ENCODE measurements around the gene ZNF813. TPM values are rescaled to one million over a fixed set of nuclear protein-coding genes. Genes with fewer than 3 reads are reported as not detected.

The ZNF813 gene
- polyA plus RNA-seq, 2 of the 4 experiments (the other 2 are of a cell fraction), result 0.30 to 0.78 TPM

GRCh38 chr19:53545271-53546065 lies 77.9 kb downstream of the ZNF813 start (continued):
- TF ChIP-seq HMGXB4 (CRISPR knock-in tag; IDR thresholded peaks at IDR 0.05; ENCODE audit: borderline replicate concordance) (peak; percentile 47; the same call in 1 of the 2 replicates), E2F6 (IDR thresholded peaks at IDR 0.05; ENCODE audit: borderline replicate concordance, low read depth) (peak; percentile 57; the same call in 1 of the 2 replicates), FOSL2 (IDR thresholded peaks at IDR 0.05) (no peak), FOSL2 (CRISPR knock-in tag; IDR thresholded peaks at IDR 0.05) (peak; percentile 83), RAD21 (conservative IDR thresholded peaks at IDR 0.05 in 1 of 2, IDR thresholded peaks at IDR 0.05 in 1 of 2) (peak in 1 of 2 experiments; percentile 14; a peak in 1 of 5 replicates), MYC (IDR thresholded peaks at IDR 0.05; ENCODE audit: borderline replicate concordance, low read length) (no peak), NR3C1 (IDR thresholded peaks at IDR 0.05) (no peak), HEYL (CRISPR knock-in tag; IDR thresholded peaks at IDR 0.05) (peak; percentile 91), ESRRA (IDR thresholded peaks at IDR 0.05; ENCODE audit: borderline replicate concordance, low read length) (no peak), BHLHE40 (IDR thresholded peaks at IDR 0.05; ENCODE audit: low read depth, low read length) (no peak), EHF (CRISPR knock-in tag; IDR thresholded peaks at IDR 0.05) (peak; percentile 76; the same call in 1 of the 2 replicates), NFE2L2 (conservative IDR thresholded peaks at IDR 0.05; ENCODE audit: low read length) (no peak), KDM5A (IDR thresholded peaks at IDR 0.05) (no peak), SREBF2 (IDR thresholded peaks at IDR 0.05) (no peak), HOXB13 (CRISPR knock-in tag; IDR thresholded peaks at IDR 0.05; ENCODE audit: low read depth) (0 out of 2 replicates have a peak, but pooled peaks have one; percentile 37), RARB (CRISPR knock-in tag; IDR thresholded peaks at IDR 0.05) (peak; percentile 9; the same call in 1 of the 2 replicates), CHD4 (IDR thresholded peaks at IDR 0.05; ENCODE audit: borderline replicate concordance) (no peak), CEBPB (IDR thresholded peaks at IDR 0.05) (0 out of 4 replicates have a peak, but pooled peaks of 1 of the 2 experiments have one; percentile 16), JUN (IDR thresholded peaks at IDR 0.05) (peak in 1 of 2 experiments; percentile 46; a peak in 1 of 5 replicates), CBX2 (IDR thresholded peaks at IDR 0.05; ENCODE audit: borderline replicate concordance, low read depth) (no peak), MAZ (IDR thresholded peaks at IDR 0.05; ENCODE audit: borderline replicate concordance, low read depth, low read length) (no peak), CBX8 (IDR thresholded peaks at IDR 0.05) (no peak), ELK1 (IDR thresholded peaks at IDR 0.05; ENCODE audit: low read depth, low read length) (no peak)
- TF ChIP-seq, protein P1, sequence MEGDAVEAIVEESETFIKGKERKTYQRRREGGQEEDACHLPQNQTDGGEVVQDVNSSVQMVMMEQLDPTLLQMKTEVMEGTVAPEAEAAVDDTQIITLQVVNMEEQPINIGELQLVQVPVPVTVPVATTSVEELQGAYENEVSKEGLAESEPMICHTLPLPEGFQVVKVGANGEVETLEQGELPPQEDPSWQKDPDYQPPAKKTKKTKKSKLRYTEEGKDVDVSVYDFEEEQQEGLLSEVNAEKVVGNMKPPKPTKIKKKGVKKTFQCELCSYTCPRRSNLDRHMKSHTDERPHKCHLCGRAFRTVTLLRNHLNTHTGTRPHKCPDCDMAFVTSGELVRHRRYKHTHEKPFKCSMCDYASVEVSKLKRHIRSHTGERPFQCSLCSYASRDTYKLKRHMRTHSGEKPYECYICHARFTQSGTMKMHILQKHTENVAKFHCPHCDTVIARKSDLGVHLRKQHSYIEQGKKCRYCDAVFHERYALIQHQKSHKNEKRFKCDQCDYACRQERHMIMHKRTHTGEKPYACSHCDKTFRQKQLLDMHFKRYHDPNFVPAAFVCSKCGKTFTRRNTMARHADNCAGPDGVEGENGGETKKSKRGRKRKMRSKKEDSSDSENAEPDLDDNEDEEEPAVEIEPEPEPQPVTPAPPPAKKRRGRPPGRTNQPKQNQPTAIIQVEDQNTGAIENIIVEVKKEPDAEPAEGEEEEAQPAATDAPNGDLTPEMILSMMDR (IDR thresholded peaks at IDR 0.05), result no peak
- TF ChIP-seq, protein P2, sequence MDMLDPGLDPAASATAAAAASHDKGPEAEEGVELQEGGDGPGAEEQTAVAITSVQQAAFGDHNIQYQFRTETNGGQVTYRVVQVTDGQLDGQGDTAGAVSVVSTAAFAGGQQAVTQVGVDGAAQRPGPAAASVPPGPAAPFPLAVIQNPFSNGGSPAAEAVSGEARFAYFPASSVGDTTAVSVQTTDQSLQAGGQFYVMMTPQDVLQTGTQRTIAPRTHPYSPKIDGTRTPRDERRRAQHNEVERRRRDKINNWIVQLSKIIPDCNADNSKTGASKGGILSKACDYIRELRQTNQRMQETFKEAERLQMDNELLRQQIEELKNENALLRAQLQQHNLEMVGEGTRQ (IDR thresholded peaks at IDR 0.05), result peak; percentile 30; the same call in 1 of the 2 replicates
- TF ChIP-seq, protein P3, sequence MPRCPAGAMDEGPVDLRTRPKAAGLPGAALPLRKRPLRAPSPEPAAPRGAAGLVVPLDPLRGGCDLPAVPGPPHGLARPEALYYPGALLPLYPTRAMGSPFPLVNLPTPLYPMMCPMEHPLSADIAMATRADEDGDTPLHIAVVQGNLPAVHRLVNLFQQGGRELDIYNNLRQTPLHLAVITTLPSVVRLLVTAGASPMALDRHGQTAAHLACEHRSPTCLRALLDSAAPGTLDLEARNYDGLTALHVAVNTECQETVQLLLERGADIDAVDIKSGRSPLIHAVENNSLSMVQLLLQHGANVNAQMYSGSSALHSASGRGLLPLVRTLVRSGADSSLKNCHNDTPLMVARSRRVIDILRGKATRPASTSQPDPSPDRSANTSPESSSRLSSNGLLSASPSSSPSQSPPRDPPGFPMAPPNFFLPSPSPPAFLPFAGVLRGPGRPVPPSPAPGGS (IDR thresholded peaks at IDR 0.05), result no peak
- TF ChIP-seq, protein P4, sequence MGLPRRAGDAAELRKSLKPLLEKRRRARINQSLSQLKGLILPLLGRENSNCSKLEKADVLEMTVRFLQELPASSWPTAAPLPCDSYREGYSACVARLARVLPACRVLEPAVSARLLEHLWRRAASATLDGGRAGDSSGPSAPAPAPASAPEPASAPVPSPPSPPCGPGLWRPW (IDR thresholded peaks at IDR 0.05), result no peak
